A549 treated with RU486 at 1 μM for 4 hours (cell line): Measurements from ENCODE around the gene PTDSS2. TPM values are rescaled to one million over a fixed set of nuclear protein-coding genes. Genes with fewer than 3 reads are reported as not detected.

Experiments
- total RNA-seq: library from RNA; stranded (reverse); fragments of 200-300 nt; extraction: Qiagen RNA extraction; gene quantifications from 5 replicates; pipeline ENCODE4 v1.2.3, GENCODE V29; 2022; ENCODE audit warnings: low read depth

Gene PTDSS2
- 31.4 to 49.0 TPM (median 44.3 TPM) in 5 replicates for total RNA-seq

DNA sequence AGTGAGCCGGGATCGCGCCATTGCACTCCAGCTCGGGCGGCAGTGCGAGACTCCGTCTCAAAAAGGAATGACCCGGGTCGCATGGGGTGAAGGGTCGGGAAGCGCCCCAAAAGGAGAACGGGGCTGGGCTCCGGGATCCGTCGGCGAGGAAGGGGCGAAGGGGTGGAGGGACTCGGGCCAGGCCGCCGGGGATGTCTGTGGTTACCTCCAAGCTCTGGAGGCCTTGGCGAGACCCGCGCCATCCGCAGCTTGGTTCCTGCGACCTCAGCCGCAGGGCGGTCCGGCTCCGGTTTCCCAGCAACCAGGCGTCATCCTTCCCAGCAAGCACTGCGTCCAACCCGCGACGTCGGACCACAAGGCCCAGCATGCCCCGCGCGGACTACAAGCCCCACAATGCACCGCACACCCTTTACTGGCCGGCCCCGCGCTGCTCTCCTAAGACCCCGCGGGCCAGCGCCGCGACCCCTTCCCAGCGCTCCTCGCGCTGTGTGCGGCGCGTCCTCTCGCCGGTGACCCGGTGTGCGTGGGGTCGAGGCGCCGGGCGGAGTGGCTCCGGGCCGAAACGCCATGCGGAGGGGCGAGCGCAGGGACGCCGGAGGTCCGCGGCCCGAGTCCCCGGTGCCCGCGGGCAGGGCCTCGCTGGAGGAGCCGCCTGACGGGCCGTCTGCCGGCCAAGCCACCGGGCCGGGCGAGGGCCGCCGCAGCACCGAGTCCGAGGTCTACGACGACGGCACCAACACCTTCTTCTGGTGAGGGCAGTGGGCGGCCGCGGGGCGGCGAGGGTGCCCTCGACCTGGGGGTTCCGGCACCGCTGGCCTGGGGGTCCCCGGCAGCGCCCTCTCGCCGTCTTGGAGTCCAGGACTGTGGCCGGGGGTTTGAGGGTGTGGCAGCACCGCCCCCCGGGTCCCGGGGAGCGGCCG lies at the start of gene PTDSS2:
Gene PTDSS2 (plus strand): TSS at position 391 of the 920 bp plus-strand sequence. CDS start 177 bp downstream, at position 568.

DNA sequence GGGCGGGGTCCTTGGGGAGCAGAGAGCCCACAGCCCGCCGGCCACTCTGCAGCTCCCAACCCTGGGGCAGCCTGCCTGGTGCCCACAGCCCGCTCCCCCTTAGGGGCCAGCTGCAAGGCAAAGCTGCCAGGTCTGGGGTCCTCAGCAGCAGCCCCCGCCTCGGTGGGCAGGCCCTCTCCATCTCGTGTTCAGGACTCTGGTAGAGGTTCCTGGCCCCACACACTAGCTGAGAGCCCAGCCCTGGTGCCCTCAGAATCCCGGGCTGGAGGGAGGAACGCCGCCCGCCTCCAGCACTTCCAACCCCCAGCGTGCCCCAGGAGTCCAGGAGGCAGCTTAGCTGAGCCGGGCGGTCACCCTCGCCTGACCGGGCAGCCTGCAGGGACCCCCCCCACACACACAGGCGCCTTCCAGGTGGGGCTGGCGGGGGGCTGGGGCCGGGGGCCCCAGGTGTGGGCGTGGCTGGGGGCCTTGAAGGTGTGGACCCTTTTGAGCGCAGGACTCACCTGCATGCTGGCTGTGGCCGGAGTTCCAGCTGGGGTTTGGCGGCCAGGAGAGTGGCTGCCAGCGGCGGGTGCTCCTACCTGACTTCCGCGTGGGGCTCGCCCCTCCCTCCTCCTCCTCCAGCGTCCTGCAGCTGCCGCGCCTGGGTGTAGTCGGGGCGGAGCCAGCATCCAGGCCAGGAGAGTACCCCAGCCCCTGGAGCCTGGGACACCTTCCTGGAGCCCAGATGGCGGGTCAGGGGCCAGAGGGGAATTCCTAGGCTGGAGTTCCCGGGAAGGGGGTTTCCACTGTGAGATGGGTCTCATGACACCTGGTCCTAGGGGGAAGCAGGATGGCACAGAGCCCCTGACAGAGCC lies 8.4 kb upstream of the PTDSS2 start, which contains the start of gene ANO9:
Gene ANO9 (minus strand): TSS at position 594 of the 857 bp plus-strand sequence. CDS start 85 bp downstream, at position 509.

DNA sequence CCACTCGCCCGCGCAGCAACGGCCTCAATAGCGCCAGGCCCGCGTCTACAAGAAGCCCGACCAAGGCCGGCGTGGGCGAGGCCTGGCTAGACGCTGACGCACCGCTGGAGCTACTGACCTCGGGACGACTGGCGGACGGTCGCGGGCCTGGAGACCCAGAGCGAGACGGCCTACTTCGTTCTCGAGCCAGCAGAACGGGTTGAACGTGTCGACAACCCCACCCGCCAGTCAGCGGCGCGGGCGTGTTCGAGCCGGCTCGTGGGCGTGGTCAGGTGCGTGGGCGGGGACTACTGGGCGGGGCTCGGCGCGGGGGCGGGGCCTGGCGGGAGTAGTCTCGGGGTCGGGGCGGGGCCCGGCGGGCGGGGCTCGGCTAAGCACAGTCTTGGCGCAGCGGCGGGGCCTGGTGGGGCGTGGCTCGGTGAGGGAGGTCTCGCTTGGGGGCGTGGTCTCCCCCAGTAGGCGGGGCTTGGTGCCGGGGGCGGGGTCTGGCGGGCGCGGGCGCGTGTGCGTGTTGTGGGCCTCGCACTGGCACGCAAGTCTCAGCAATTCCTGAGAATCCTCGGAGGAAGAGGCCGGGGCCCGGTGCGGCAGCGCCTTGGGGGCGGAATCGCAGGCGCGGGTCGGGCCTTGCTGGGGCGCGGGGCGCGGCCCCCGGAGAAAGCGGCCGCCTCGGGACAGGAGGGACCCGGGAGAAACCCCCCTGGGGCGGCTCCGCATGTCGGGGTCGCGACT lies 57.1 kb downstream of the PTDSS2 start, which contains the start of gene RNH1:
Gene RNH1 (minus strand): TSS at position 248 of the 732 bp plus-strand sequence. CDS start 5,080 bp downstream, outside the sequence.

DNA sequence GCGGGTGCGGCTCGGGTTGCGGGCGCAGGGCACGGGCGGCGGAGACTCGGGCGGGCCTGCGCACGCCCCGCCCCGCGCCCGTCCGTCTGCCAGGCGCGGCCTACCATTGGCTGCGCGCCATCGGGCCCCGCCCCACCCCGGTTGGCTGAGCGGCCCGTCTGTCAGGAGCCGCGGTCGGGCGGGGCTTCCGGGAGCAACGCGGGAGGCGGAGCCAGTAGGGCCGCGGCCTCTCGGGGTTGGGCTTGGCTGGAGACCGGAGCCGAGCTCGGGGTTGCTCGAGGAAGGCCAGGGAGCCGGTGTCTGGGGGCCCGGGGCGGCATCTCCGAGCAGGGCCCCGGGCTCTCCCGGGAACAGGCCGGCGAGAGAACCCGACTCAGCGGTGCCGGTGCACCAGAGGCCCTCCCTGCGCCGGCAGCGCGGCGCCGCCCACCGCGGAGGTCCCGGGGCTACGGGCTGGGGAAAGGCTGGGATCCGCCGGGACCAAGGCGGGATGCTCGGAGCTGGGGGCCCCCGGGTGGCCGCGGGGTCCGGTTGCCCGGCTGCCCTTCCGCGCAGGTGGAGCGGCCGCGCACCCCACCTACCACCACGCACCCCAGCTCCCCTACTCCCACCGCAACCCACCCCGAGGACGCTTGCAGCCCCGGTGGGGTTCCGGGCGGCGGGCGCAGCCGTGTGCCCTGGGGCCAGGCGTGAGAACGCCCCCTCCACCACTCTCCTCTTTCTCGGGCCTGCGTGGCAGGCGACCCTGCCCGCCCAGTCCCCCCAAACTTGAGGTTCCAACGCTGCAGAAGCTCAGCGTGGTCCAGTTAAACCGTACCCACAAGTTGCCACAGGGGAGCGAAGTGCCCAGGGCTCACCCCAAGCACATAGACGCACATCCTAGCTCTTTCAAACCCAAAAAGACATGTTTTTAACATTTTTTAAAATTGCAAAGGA lies 85.7 kb downstream of the PTDSS2 start, which contains the start of gene HRAS:
Gene HRAS (minus strand): TSS at position 58 of the 936 bp plus-strand sequence.

DNA sequence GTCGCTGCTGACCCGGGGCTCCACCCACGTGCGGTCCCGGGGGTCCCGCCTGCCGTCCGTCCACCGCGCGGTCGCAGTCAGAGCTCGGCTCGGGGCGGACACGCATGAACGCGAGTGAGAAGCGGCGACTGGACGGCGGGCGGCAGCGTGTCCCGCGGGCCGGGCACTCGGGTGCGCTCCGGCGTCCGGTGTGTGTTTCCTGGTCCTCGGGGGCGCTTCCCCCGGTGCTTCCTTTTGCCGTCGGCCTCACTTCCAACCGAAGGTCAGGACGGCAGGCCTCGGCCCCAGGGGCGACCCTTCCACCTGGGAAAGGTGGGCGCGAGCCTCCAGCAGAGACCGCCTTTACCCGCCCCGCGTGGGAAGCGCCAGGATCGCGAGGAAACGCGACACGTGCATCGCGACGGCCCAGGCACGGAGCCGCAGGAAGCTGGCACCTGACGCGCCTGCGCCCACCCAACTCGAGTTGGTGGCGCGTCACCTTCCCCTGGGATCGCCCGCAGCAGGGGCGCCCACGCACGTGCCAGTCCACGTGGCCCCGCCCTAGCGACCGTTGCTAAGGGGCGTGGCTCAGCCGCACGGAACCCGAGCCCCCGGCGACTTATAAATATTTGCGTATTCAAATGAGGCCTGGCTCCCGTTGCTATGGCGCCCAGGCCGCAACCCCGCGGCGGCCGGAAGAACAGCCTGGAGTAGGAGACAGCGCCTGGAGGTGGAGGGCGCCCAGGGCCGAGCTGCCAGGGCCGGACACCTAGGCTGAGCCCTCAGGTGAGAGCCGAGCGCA lies 87.0 kb downstream of the PTDSS2 start, which contains the start of gene LRRC56:
Gene LRRC56 (plus strand): TSS at position 687 of the 781 bp plus-strand sequence. CDS start 3,158 bp downstream, outside the sequence.

Other genes starting within 250 kb of the PTDSS2 start
- 39.2 to 51.8 TPM (median 44.9 TPM) in 5 replicates for gene BET1L, start 242.9 kb upstream of the PTDSS2 start, total RNA-seq
- 104 to 118 TPM (median 111 TPM) in 5 replicates for gene RIC8A, start 242.6 kb upstream of the PTDSS2 start, total RNA-seq
- 13.8 to 20.8 TPM (median 18.3 TPM) in 5 replicates for gene SIRT3, start 213.9 kb upstream of the PTDSS2 start, total RNA-seq
- gene PSMD13, start 213.3 kb upstream of the PTDSS2 start, total RNA-seq, result 169 to 199 TPM (median 171 TPM) in 5 replicates
- 0.08 TPM in 1 of 5 replicates, not detected in the others for gene NLRP6, start 171.9 kb upstream of the PTDSS2 start, total RNA-seq
- 6.4 to 11.8 TPM (median 10.0 TPM) in 5 replicates for gene PGGHG, start 161.2 kb upstream of the PTDSS2 start, total RNA-seq
- not detected in 5 replicates for gene IFITM5, start 150.8 kb upstream of the PTDSS2 start, total RNA-seq
- 56.4 to 65.7 TPM (median 61.5 TPM) in 5 replicates for gene IFITM2, start 142.5 kb upstream of the PTDSS2 start, total RNA-seq
- gene IFITM1, start 136.2 kb upstream of the PTDSS2 start, total RNA-seq, result 0.25 to 0.75 TPM (median 0.49 TPM) in 5 replicates
- gene IFITM3, start 129.4 kb upstream of the PTDSS2 start, total RNA-seq, result 20.4 to 36.3 TPM (median 31.6 TPM) in 5 replicates
- gene B4GALNT4, start 80.8 kb upstream of the PTDSS2 start, total RNA-seq, result 11.0 to 22.7 TPM (median 15.6 TPM) in 5 replicates
- 26.4 to 39.8 TPM (median 36.5 TPM) in 5 replicates for gene PKP3, start 56.1 kb upstream of the PTDSS2 start, total RNA-seq
- 59.9 to 95.2 TPM (median 84.4 TPM) in 5 replicates for gene SIGIRR, start 35.3 kb upstream of the PTDSS2 start, total RNA-seq
- 0.61 to 1.6 TPM (median 1.2 TPM) in 5 replicates for gene ANO9, start 8.3 kb upstream of the PTDSS2 start, total RNA-seq
- gene RNH1, start 57.0 kb downstream of the PTDSS2 start, total RNA-seq, result 119 to 170 TPM (median 165 TPM) in 5 replicates
- 93.4 to 148 TPM (median 142 TPM) in 5 replicates for gene HRAS, start 85.3 kb downstream of the PTDSS2 start, total RNA-seq
- gene LRRC56, start 87.2 kb downstream of the PTDSS2 start, total RNA-seq, result 0.45 to 0.96 TPM (median 0.67 TPM) in 5 replicates
- 1.5 to 2.9 TPM (median 2.8 TPM) in 5 replicates for gene LMNTD2, start 110.5 kb downstream of the PTDSS2 start, total RNA-seq
- gene RASSF7, start 110.7 kb downstream of the PTDSS2 start, total RNA-seq, result 28.9 to 39.7 TPM (median 35.6 TPM) in 5 replicates
- 25.5 to 37.0 TPM (median 33.9 TPM) in 5 replicates for gene PHRF1, start 126.2 kb downstream of the PTDSS2 start, total RNA-seq
- gene IRF7, start 165.7 kb downstream of the PTDSS2 start, total RNA-seq, result 4.0 to 8.0 TPM (median 6.0 TPM) in 5 replicates
- gene CDHR5, start 174.7 kb downstream of the PTDSS2 start, total RNA-seq, result 0.05 to 0.14 TPM in 2 of 5 replicates, not detected in the others
- not detected in 5 replicates for gene SCT, start 176.9 kb downstream of the PTDSS2 start, total RNA-seq
- gene DRD4, start 187.0 kb downstream of the PTDSS2 start, total RNA-seq, result 0.10 to 0.45 TPM (median 0.22 TPM) in 5 replicates
- 26.8 to 38.2 TPM (median 36.6 TPM) in 5 replicates for gene DEAF1, start 244.9 kb downstream of the PTDSS2 start, total RNA-seq
- 9.1 to 10.8 TPM (median 10.0 TPM) in 5 replicates for gene TMEM80, start 245.5 kb downstream of the PTDSS2 start, total RNA-seq